NCI-H446 (cell line): ENCODE results near the gene MAPK8IP2.
"Not testable (repeated sequence)": the region's sequence is repeated elsewhere in the genome, so short reads cannot be mapped to it uniquely, and the experiment has no call there.

Experiments
- DNase-seq, 2 experiments: peaks; one replicate each; lab custom pipeline; 2025; lab: John Stamatoyannopoulos, UW

MAPK8IP2 gene

GRCh38 chr22:50635591-50635990 is 35.0 kb downstream of the MAPK8IP2 start:
- DNase-seq = no peak

GRCh38 chr22:50640296-50640695 is 39.7 kb downstream of the MAPK8IP2 start:
- DNase-seq = not testable (repeated sequence)

DNA sequence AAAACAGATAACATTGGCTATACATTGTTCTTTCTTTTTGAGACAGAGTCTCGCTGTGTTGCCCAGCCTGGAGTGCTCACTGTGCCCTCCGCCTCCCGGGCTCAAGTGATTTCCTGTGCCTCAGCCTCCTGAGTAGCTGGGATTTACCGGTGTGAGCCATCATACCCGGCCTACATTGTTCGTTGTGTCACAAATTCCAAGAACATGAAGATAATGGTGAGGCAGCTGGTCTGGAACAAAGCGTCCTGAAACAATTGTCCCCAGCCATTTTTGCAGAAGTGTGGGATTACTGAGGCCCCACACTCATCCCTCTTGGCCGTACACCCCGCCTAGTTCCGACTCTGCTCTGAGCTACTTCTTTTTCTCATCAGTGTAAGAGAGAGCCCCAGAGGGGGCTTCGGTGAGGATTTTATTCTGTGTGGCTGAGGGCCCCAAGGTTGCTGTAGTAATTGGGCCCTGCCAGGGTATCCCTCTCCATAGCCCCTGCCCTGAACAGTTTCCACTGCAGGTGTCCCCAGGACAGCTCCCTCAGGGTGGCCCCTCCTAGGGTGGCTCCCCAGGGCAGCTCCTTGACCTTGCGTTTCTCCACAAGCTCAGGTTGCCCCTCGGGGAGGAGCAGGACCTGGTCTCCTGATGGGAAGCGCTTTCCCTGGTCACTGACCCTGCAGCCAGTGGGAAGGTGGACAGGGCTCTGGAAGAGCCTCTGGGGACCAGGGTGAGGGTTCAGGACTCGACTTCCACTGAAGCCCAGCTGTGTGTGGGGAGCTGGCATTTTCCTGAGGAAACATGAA is 40.5 kb downstream of the MAPK8IP2 start:
- no peak for DNase-seq

- no peak for DNase-seq
Observed at GRCh38 chr22:50641696-50642607, 41.4 kb downstream of the MAPK8IP2 start.

GRCh38 chr22:50643021-50643820 is 42.6 kb downstream of the MAPK8IP2 start:
- not testable (repeated sequence) for DNase-seq

- not testable (repeated sequence) for DNase-seq
Observed at GRCh38 chr22:50643821-50644101, 43.2 kb downstream of the MAPK8IP2 start.

- DNase-seq = no peak
Observed at GRCh38 chr22:50653256-50653655, 52.7 kb downstream of the MAPK8IP2 start.

GRCh38 chr22:50654664-50655063 is 54.1 kb downstream of the MAPK8IP2 start:
- not testable (repeated sequence) for DNase-seq

DNA sequence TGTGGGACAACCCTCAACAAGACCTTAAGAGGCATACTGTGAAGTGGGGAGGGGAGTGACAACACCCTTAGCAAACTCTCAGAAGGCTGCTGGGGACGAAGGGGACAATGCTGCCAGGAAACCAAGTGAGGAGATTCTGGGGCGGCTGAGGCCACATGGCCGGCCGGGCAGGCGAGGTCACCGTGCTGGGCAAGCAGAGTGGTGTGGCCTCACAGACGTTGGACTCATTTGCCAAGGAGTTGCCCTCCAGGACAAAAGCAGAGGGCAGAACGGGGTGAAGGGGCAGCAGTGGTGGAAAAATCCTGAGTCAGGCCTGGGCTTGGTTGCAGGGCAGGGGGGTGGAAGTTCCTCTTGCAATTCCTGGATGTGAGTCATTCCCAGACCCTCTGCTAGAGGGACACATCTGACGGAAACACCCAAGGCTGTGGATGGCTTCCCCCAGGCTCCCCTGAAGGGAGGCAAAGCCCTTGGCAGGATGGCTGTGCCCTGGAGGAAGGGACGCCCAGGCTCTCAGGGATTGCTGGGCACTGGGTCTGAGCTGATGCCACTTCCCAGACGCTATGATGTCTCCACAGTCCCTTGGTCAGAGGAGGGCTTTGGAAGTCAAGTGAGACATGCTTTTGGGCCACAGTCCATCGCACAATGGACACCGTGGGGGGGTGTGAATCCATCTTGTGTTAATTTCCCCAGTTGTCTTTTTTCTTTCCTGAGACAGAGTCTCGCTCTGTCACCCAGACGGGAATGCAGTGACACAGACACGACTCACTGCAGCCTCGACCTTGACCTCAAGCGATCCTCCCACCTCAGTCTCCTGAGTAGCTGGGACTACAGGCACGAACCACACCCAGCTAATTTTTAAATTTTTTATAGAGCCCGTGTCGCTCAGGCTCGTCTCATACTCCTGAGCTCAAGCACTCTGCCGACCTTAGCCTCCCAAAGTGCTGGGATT is 55.8 kb downstream of the MAPK8IP2 start:
- no peak for DNase-seq

DNA sequence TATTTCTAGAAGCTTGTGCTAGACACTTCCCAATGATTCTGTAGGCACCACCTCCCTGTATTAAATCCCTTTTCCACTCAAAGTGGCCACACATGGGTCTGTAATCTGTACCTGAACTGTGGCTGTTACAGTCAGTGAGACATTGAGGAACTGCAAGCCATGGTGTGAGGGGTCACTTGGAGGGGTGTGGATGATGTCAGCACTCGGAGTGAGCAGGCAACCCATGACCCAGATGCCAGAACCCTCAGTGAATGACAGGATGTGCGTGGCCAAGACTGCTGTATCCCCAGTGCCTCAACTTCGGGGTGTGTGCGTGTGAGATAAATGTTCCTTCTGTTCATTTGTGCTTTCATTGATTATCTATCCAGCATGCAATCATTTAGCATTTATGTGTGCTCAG is 57.3 kb downstream of the MAPK8IP2 start:
- DNase-seq = no peak

DNA sequence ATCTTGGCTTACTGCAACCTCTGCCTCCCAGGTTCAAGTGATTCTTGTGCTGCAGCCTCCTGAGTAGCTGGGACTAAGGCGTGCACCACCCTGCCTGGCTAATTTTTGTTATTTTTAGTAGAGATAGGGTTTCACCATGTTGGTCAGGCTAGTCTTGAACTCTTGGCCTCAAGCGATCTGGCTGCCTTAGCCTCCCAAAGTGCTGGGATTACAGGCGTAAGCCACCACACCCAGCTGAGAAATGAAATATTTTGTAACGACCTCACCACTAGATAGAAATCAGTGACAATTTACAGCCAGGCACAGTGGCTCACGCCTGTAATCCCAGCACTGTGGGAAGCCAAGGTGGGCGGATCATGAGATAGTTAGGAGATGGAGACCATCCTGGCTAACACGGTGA is 59.1 kb downstream of the MAPK8IP2 start:
- not testable (repeated sequence) for DNase-seq

GRCh38 chr22:50660306-50660705 is 59.7 kb downstream of the MAPK8IP2 start:
- no peak for DNase-seq
